ENCODE data around the gene INO80. TPM values are rescaled to one million over a fixed set of nuclear protein-coding genes. Genes with fewer than 3 reads are reported as not detected.

The INO80 gene
- total RNA-seq, 1 donor from 2014 or later, result 20.9 TPM

DNA sequence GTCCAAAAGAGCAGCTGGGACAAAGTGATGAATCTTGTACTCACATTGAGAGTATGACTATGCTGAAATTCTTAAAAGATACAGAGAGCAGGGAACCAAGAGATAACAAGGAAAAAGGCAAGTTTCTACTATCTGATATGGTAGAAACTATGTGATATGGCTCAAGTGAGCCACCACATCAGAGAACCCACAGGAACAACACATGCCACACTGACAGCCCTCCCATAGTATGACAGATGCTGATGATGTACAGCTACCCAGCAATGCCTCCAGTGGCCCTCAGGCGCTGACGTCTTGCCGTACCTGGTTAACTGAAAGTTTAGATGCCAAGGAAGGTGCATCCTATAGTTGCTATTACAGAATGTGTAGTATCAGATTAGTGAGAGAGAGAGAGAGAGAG is 120.4 kb downstream of the INO80 start:
- Mint-ChIP-seq H3K4me3 (ENCODE audit: unreplicated experiment) (no peak overlapping the region), H3K27ac (ENCODE audit: unreplicated experiment) (no peak overlapping the region), H3K27me3 (ENCODE audit: unreplicated experiment) (no peaks in the 10 kb centered on the region), H3K36me3 (ENCODE audit: unreplicated experiment) (peaks cover 29% of the 10 kb centered on the region), H3K9me3 (ENCODE audit: unreplicated experiment) (no peaks in the 10 kb centered on the region), H3K4me1 (ENCODE audit: unreplicated experiment) (peaks cover 6% of the 10 kb centered on the region)
- no peak for DNase-seq (ENCODE audit: extremely low spot score, unreplicated experiment)
- TF ChIP-seq, protein P1, sequence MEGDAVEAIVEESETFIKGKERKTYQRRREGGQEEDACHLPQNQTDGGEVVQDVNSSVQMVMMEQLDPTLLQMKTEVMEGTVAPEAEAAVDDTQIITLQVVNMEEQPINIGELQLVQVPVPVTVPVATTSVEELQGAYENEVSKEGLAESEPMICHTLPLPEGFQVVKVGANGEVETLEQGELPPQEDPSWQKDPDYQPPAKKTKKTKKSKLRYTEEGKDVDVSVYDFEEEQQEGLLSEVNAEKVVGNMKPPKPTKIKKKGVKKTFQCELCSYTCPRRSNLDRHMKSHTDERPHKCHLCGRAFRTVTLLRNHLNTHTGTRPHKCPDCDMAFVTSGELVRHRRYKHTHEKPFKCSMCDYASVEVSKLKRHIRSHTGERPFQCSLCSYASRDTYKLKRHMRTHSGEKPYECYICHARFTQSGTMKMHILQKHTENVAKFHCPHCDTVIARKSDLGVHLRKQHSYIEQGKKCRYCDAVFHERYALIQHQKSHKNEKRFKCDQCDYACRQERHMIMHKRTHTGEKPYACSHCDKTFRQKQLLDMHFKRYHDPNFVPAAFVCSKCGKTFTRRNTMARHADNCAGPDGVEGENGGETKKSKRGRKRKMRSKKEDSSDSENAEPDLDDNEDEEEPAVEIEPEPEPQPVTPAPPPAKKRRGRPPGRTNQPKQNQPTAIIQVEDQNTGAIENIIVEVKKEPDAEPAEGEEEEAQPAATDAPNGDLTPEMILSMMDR (IDR thresholded peaks at IDR 0.05), result no peak

DNA sequence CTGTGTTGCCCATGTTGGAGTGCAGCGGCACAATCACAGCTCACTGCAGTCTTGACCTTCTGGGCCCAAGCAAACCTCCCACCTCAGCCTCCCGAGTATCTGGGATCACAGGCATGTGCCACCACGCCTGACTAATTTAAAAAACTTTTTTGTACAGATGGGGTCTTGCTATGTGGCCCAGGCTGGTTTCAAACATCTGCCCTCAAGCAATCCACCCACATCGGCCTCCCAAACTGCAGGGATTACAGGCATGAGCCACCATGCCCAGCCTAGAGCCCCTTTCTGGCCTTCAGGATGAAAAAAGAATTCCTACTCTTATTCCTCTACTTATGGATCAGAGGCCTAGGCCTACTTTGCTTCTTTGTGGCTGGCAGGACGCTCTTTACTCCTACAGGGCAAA is 123.3 kb downstream of the INO80 start:
- DNase-seq (ENCODE audit: extremely low spot score, unreplicated experiment), result no peak
- TF ChIP-seq, protein P1 (IDR thresholded peaks at IDR 0.05), result no peak
- Mint-ChIP-seq H3K4me3 (ENCODE audit: unreplicated experiment) (no peak overlapping the region), H3K4me1 (ENCODE audit: unreplicated experiment) (peaks cover 6% of the 10 kb centered on the region), H3K27me3 (ENCODE audit: unreplicated experiment) (no peaks in the 10 kb centered on the region), H3K36me3 (ENCODE audit: unreplicated experiment) (peaks cover 38% of the 10 kb centered on the region), H3K27ac (ENCODE audit: unreplicated experiment) (peak overlapping the region; percentile 45), H3K9me3 (ENCODE audit: unreplicated experiment) (no peaks in the 10 kb centered on the region)

- Mint-ChIP-seq H3K27me3 (ENCODE audit: unreplicated experiment) (no peaks in the 10 kb centered on the region), H3K36me3 (ENCODE audit: unreplicated experiment) (peaks cover 39% of the 10 kb centered on the region), H3K9me3 (ENCODE audit: unreplicated experiment) (no peaks in the 10 kb centered on the region), H3K4me3 (ENCODE audit: unreplicated experiment) (no peak overlapping the region), H3K27ac (ENCODE audit: unreplicated experiment) (peak overlapping the region; percentile 45), H3K4me1 (ENCODE audit: unreplicated experiment) (peaks cover 6% of the 10 kb centered on the region)
- DNase-seq (ENCODE audit: extremely low spot score, unreplicated experiment), result no peak
- TF ChIP-seq, protein P1 (IDR thresholded peaks at IDR 0.05), result no peak
Measured at GRCh38 chr15:40992241-40992741, 123.8 kb downstream of the INO80 start.

GRCh38 chr15:40991355-40991754 is 124.7 kb downstream of the INO80 start:
- peaks cover 39% of the 10 kb centered on the region for H3K36me3 Mint-ChIP-seq (ENCODE audit: unreplicated experiment)
- peaks cover 8% of the 10 kb centered on the region for H3K4me1 Mint-ChIP-seq (ENCODE audit: unreplicated experiment)
- TF ChIP-seq, protein P1 (IDR thresholded peaks at IDR 0.05), result no peak

DNA sequence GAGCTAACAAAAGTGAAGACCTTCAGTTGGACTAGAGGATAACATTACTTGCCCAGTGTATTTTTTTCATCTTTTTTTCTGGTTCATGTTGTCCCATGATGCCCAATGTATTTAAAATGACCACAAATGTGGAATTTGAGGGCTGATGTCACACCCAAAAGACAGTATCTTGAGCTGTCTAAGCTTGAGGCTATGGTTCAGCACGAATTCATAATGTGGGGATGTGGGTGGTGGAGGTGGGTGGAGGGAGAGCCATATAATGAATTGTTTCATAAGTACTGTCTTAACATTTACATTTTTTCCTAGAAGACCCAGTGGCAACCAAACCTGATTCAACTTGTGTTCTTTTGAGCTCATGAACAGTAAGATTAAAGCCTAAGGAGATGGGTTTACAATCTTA is 125.3 kb downstream of the INO80 start:
- TF ChIP-seq, protein P1 (IDR thresholded peaks at IDR 0.05), result no peak
- Mint-ChIP-seq H3K4me3 (ENCODE audit: unreplicated experiment) (no peak overlapping the region), H3K9me3 (ENCODE audit: unreplicated experiment) (no peaks in the 10 kb centered on the region), H3K27ac (ENCODE audit: unreplicated experiment) (peak overlapping the region; percentile 32), H3K36me3 (ENCODE audit: unreplicated experiment) (peaks cover 39% of the 10 kb centered on the region), H3K4me1 (ENCODE audit: unreplicated experiment) (peaks cover 9% of the 10 kb centered on the region), H3K27me3 (ENCODE audit: unreplicated experiment) (no peaks in the 10 kb centered on the region)
- DNase-seq (ENCODE audit: extremely low spot score, unreplicated experiment), result no peak

More at GRCh38 chr15:40991355-40991754, 124.7 kb downstream of the INO80 start:
- Mint-ChIP-seq H3K4me3 (ENCODE audit: unreplicated experiment) (no peak overlapping the region), H3K9me3 (ENCODE audit: unreplicated experiment) (no peaks in the 10 kb centered on the region), H3K27me3 (ENCODE audit: unreplicated experiment) (no peaks in the 10 kb centered on the region), H3K27ac (ENCODE audit: unreplicated experiment) (no peak overlapping the region)
- no peak for DNase-seq (ENCODE audit: extremely low spot score, unreplicated experiment)

All from osteocyte (in vitro differentiated cells).